Adrenal gland (tissue), 12 donors: ENCODE measurements around the gene ADGRA1. TPM values are rescaled to one million over a fixed set of nuclear protein-coding genes. Genes with fewer than 3 reads are reported as not detected.
A peak's percentile ranks its signal among the peaks of the same experiment; 100 is the strongest.

Experiments used
- DNase-seq, 7 donors: peaks; one replicate each; pipeline ENCODE4 v3.0.0-alpha.2; 2019 to 2020
- H3K27ac ChIP-seq, 5 donors: fragments of 200-600 bp; sonication (generic) in 4 of 5; 1 replicate in 3 of 5; 2 replicates in 2 of 5; pipeline versions ENCODE4 v1.5.1 to v1.8.0; 2016 to 2020; ENCODE audit warnings: mild to moderate bottlenecking in 1 of 5
- H3K27me3 ChIP-seq: fragments of 200-600 bp; 2 replicates; pipeline ENCODE4 v1.8.0; 2021
- H3K36me3 ChIP-seq, 2 donors: fragments of 200-600 bp; replicated peaks in 1 of 2; 1 replicate in 1 of 2; 2 replicates in 1 of 2; pipeline versions ENCODE4 v1.5.1 to v1.8.0; 2018 to 2022
- H3K4me1 ChIP-seq, 2 donors: fragments of 200-600 bp; replicated peaks in 1 of 2; 1 replicate in 1 of 2; 2 replicates in 1 of 2; pipeline versions ENCODE4 v1.5.1 to v1.8.0; 2018 to 2021
- H3K4me3 ChIP-seq, 4 donors: fragments of 200-600 bp; sonication (generic) in 3 of 4; one replicate each; pipeline ENCODE4 v1.5.1; 2016 to 2018
- H3K9me3 ChIP-seq, 3 donors: fragments of 200-600 bp; sonication (generic) in 1 of 3; replicated peaks in 1 of 3; 1 replicate in 2 of 3; 2 replicates in 1 of 3; pipeline versions ENCODE4 v1.5.1 to v1.8.0; 2016 to 2021
- CTCF ChIP-seq, 6 experiments: fragments of 450-650 bp in 4 of 6; fragments of 200-600 bp in 2 of 6; sonication (generic) in 1 of 6; IDR thresholded peaks; 1 replicate in 5 of 6; 2 replicates in 1 of 6; pipeline versions ENCODE4 v1.5.1 to v1.8.0; 2016 to 2021; ENCODE audit warnings: antibody characterized with exemption in 6 of 6, mild to moderate bottlenecking in 2 of 6, moderate library complexity in 1 of 6
- POLR2A ChIP-seq, 2 donors: fragments of 450-650 bp; IDR thresholded peaks; one replicate each; pipeline ENCODE4 v1.6.1; 2017; ENCODE audit warnings: antibody characterized with exemption in 2 of 2, mild to moderate bottlenecking in 2 of 2, moderate library complexity in 1 of 2
- WGBS, 4 donors: extraction: QIAGEN DNeasy Blood & Tissue Kit in 2 of 4; methylation state at CpG; one replicate each; pipeline versions ENCODE4 v1.1.5 to v1.1.7; 2013 to 2017; 5-methylcytosine and 5-hydroxymethylcytosine counted together
- intact Hi-C, 2 donors: fragments of 100-400 bp; cut with DNase I; formaldehyde crosslinking; loops; one replicate each; pipeline versions ENCODE4 v1.14.1 to v1.15.0; 2022 to 2023
- polyA plus RNA-seq, 3 donors: library from polyadenylated mRNA; stranded (reverse); fragments of 200-250 nt in 2 of 3; fragments of 350-450 nt in 1 of 3; fragmentation: Illumina TruSeq in 1 of 3; extraction: RNeasy Lipid Tissue Mini Kit (QIAGEN cat#74804) in 1 of 3; gene quantifications; one replicate each; pipeline ENCODE4 v1.2.3, GENCODE V29; 2013 to 2014
- total RNA-seq, 9 donors: library from RNA; depleted of rRNA in 4 of 9; stranded (reverse); fragments of >200 nt in 4 of 9; fragments of 120-200 nt in 1 of 9; fragmentation: NEBNext Ultra II Directional in 1 of 9; extraction: Animal tissue kit (Norgen Biotek cat#: 25700) in 1 of 9; gene quantifications; one replicate each; pipeline versions ENCODE4 v1.1.0 to v1.2.4, GENCODE V29; 2013 to 2023
- donor health status: healthy with polysubstance abuse.
- donor health status: Bipolar disorder and iron deficiency.
- donor health status: DM: yes; HTN: yes; CAD: no.
- donor health status: DM: no; HTN: no; CAD: no.
- donor health status: DM: no; HTN: no; CAD: no.
- donor health status: DM: yes; HTN: yes; CAD: no.

ADGRA1 gene
- total and polyA plus RNA-seq, 12 donors = 0.06 to 8.2 (median 2.7) TPM; not detected in 2

GRCh38 chr10:133097418-133097817, 9.7 kb downstream of the ADGRA1 start:
- WGBS, 4 donors = 65 to 75% (median 66%) methylated on average over 13 to 18 of the region's 18 CpGs; no CpG with 5 or more reads in 1 of the 4 donors

GRCh38 chr10:133097961-133098360, 10.2 kb downstream of the ADGRA1 start:
- no peak for DNase-seq
- peaks cover 31% of the 10 kb centered on the region for H3K27me3 ChIP-seq
- no peak overlapping the region for H3K4me3 ChIP-seq
- no peak for TF ChIP-seq POLR2A (IDR thresholded peaks at IDR 0.05)
- no peak for TF ChIP-seq CTCF (IDR thresholded peaks at IDR 0.05)
- no peaks in the 10 kb centered on the region for H3K9me3 ChIP-seq
- H3K36me3 ChIP-seq = no peaks in the 10 kb centered on the region
- H3K27ac ChIP-seq = no peak overlapping the region
- WGBS, 4 donors = 76 to 86% (median 81%) methylated on average over 5 to 11 of the region's 11 CpGs
- H3K4me1 ChIP-seq = no peaks in the 10 kb centered on the region
- intact Hi-C loops = no loop called here

More at GRCh38 chr10:133097418-133097817, 9.7 kb downstream of the ADGRA1 start:
- intact Hi-C loops = no loop called here
- Histone ChIP-seq H3K4me1 (no peaks in the 10 kb centered on the region), H3K27ac (no peak overlapping the region), H3K9me3 (no peaks in the 10 kb centered on the region), H3K36me3 (no peaks in the 10 kb centered on the region), H3K4me3 (no peak overlapping the region), H3K27me3 (peaks cover 31% of the 10 kb centered on the region)
- TF ChIP-seq POLR2A (IDR thresholded peaks at IDR 0.05) (no peak), CTCF (IDR thresholded peaks at IDR 0.05) (no peak)
- DNase-seq = no peak

GRCh38 chr10:133098426-133099124, 10.9 kb downstream of the ADGRA1 start:
- no peaks in the 10 kb centered on the region for H3K4me1 ChIP-seq
- H3K4me3 ChIP-seq = no peak overlapping the region
- peaks cover 31% of the 10 kb centered on the region for H3K27me3 ChIP-seq
- DNase-seq = no peak
- TF ChIP-seq POLR2A (IDR thresholded peaks at IDR 0.05) = no peak
- TF ChIP-seq CTCF (IDR thresholded peaks at IDR 0.05) = no peak
- WGBS, 4 donors = 71 to 88% (median 72%) methylated on average over 26 to 44 of the region's 44 CpGs
- H3K27ac ChIP-seq = no peak overlapping the region
- intact Hi-C loops = no loop called here
- no peaks in the 10 kb centered on the region for H3K9me3 ChIP-seq
- H3K36me3 ChIP-seq = no peaks in the 10 kb centered on the region

- TF ChIP-seq POLR2A (IDR thresholded peaks at IDR 0.05) = no peak
- TF ChIP-seq CTCF (IDR thresholded peaks at IDR 0.05) = no peak
- peak overlapping the region in 1 of 5 donors; percentile 26 for H3K27ac ChIP-seq
- no peaks in the 10 kb centered on the region for H3K36me3 ChIP-seq
- H3K9me3 ChIP-seq = no peaks in the 10 kb centered on the region
- H3K27me3 ChIP-seq = peaks cover 34% of the 10 kb centered on the region
- intact Hi-C loops = no loop called here
- no peak for DNase-seq
- no peak overlapping the region for H3K4me3 ChIP-seq
- WGBS, 4 donors = 40 to 70% (median 65%) methylated on average over 1 to 5 of the region's 5 CpGs
- H3K4me1 ChIP-seq = no peaks in the 10 kb centered on the region
Observed at GRCh38 chr10:133099571-133099970, 11.8 kb downstream of the ADGRA1 start.
